NCI-H2227 (cell line): ENCODE data around the gene ACSS1.

Experiments used
- DNase-seq: peaks from one replicate; lab custom pipeline; 2025; ENCODE audit not compliant: unreplicated experiment; lab: John Stamatoyannopoulos, UW

Gene ACSS1

DNA sequence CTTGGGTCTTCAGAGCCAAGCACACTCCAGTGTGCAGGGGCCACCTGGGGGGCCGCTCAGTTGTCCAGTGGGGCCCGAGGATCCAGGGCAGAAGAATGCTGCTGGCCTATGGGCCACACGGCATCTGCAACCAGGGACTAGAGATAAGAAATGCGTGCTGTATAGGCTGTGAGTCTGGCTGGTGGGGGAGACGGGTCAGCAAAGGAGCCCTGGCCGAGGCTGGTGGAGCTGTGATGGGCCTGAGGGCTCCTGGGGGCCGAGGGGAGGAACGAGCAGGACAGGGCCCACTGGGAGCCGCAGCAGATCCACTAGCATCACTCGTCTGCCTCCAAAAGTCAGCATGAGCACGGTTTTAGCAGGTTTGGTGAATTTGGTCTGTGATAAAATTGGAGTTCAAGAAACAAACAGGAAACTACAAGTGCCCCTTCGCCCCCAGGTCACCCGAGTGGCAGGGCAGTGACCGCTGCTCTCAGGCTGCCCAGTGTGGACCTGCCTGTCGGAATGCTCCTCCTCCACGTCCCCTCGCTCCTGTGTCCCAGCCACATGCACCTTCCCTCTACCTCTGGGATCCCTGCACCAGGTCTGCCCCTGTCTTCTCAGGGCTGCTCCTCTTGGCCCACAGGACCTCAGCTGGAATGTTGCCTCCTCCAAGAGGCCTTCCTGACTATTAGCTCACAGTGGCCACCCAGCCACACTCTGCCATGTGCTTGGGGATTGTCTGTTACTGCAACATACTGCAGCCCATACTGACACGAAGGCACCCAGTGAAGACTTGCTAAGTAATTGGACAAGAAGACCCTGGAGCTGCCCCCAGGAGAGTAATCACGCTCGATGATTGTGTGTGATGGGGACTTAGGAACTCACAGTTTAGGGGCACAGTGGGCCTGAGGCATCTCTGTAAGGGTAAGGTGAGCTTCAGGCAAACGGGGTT lies 10.9 kb downstream of the ACSS1 start:
- DNase-seq: no peak

DNA sequence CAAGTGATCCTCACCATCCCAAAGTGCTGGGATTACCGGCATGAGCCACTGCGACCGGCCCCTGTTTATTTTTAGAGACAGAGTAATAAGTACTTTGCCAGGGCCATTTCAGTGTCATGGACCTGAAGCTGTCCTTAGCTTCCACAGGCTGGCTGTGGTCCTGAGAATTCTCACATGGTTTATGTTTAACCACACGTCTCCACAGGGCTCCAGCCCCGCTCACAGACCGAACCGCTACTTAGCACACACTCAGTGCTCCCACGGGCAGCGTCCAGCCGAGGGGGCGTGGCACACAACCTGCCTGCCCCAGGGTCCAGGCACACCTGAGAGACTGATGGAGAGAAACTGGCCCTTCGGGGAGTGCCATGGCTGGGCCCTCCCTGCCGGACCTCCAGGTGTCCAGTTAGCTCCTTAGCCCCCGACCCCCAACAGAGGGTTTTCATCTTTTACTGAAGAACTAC lies 11.7 kb downstream of the ACSS1 start:
- no peak for DNase-seq

DNA sequence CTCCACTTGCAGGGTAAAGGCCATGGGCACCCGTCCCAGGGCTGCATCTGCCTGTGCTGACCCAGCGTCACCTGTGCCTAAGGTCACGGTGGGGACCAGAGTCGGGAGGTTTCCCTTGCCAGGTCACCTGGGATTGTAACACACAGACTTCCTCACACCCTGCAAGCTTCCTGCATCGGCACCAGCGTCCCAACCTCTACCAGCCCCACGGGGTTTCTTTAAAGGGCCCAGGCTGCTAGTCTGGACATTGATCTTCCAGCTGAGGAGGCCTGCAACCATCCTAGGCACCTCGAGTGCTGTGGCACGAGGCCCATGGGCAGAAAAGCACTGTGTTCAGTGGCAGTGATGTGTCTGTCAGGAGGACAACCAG lies 12.6 kb downstream of the ACSS1 start:
- DNase-seq: no peak

DNA sequence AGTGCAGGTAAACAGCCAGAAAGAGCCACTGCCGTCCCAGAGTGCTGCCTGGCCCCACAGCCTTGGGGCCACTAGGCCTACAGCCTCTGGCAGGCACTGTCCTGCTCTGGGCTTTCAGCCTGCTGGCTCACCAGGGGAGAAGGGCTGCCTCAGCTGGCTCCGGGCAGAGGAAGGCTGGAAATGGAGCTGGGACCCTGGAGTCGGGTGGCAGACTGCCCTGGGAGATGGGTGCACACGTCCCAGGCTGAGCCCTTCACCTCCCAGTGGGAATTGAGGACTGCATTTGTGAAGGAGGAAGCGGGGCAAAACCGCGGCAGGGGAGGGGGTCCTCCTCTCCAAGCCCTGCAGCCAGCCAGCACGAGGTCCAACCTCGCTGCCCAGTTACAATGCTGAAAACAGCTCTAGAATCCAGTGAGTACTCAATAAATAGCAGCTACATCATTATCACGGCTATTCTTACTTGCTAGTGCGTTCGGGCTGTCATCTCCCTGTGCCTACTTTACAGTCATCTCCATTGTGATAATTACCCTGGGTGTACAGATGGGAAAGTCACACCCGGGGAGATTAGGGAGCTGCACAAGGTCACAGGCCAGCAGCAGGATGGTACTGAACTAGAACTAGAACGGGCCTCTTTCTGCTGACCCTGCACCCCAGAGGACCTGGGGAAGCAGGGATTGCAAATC lies 13.1 kb downstream of the ACSS1 start:
- no peak for DNase-seq

DNA sequence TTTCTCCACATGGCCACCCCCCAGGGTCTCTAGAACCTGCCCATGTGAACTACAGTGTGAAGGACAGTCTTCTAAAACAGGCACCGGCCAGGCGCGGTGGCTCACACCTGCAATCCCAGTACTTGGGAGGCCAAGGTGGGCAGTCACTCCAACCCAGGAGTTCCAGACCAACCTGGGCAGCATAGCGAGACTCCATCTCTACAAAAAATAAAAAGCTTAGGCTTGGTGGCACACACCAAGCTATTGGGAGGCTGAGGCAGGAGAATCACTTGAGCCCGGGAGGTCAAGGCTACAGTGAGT lies 13.7 kb downstream of the ACSS1 start:
- DNase-seq: no peak

DNA sequence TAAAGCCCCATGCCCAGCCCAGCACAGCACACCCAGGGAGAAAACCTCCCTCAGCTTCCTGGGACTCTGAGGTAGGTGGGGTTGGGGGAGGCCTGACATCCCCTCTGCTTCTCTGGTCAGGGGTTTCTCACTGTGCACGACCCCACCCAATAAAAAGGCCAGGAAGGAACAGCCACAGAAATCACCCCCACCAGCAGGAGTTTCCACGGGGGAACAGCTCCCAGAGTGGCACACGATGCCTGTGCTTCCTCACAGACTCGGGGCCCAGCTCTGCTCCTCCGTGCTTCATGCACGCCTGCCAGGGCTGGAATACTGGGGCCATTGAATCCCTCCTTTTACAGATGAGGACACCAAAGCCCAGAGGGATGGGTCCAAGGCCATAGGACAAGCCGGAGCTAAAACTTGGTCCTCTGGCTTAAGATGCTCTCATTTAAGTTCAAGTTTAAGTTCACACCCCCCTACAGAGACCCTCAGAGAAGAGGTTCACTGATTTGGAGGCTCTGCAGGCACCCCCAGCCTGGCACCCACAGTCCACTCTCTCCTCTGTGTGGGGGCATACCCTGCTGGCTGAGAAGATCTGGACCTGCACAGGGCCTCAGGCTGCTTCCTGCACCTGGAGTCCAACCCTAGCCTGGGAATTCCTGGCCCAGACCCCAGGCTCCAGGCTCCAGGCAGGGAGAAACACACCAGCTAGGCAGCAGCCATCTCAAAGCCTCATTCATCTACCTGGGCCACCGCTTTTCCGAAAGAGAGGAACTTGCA lies 14.3 kb downstream of the ACSS1 start:
- no peak for DNase-seq

DNA sequence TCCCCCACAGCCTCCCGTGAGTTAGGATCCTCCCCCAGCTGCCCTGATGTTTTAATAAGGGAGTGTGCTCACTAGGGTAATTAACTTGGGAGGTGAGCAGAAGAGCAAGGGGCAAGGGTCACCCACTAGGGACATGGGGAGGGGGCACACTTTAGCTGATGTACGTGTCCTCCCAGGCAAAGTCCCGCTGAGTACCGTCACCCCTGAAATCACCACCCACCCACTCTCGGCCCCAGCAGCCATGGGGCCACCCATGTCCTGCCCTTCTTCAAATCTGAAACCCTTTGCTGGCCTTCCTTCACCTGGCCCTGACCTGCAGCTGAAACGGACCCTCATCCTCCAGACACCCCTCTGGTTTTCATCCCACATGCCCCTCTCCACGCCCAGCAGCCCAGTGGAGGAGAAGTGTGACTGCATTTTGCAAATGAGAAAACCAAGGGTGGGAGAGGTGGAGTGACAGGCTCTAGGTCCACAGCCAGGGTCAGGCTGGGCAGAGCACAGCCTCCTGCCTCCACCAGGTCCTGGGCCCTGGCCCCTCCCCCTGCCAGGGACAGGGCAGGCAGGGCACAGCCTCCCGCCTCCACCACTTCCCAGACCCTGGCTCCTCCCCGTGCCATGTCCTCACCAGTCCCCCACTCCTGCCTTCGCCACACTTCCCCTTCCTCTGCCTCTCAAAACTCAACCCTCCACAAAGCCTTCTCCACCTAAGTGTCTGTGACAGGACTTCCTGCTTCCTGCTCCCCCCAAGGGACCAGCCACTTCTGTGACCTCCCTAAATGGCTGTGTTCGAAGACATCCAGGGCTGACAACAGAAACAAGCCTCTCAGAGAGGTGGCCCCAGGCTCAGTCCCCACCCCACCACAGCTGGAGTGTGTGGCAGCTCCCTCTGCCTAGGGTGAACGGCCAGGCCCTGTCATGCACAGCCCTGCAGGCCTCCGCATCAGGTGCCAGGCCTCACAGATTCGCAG lies 15.1 kb downstream of the ACSS1 start:
- no peak for DNase-seq

DNA sequence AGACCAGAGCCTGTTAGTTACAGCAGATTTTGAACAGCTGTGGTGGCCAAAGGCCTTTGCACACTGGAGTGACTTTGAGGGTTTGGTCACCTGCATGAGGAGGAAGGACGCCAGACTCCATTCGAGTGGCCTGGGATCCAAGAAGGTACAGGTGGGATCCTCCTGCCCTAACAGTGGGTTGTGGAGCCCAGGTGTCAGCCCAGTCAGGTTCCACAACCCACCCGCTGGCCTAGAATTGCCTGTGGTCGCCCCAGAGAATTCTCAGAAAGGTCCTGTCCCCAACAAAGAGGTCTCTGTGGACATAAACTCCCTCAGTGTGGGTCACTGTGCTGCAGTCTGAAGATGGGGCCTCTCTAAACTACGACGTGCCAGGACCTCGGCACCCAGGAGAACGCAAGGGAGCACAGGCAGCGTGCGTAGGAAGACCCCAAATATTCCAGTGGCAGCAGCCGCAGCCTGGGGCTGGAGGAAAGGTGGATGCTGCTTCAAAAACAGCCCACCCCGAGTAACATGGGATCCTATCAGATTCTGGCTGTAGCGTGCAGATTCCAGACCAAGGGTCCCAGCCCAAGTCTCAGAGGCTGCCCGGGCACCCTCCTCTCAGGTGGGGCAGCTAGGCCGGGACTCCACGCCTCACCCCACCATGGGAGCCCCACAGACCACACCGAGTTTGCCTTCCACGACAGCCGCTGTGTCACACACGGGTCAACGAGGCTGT lies 16.0 kb downstream of the ACSS1 start:
- no peak for DNase-seq

DNA sequence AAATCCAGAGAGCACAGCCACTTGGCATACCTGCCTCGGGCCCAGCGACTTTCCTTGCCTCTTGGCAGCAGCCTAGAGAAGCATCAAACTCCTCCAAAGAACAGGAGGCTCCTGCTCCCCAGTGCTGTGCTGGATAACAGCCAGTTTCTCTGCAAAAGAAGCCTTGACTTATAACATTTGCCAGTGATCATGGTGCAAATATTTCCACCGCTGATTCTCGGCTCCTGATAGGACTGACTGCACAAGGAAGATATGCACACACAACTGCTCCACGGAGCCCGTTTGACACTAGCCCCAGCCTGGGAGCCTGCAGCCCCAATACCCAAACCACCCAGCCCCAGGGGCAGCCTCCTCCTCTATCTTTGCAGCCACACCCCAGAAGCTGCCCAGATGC lies 17.5 kb downstream of the ACSS1 start:
- DNase-seq: no peak

DNA sequence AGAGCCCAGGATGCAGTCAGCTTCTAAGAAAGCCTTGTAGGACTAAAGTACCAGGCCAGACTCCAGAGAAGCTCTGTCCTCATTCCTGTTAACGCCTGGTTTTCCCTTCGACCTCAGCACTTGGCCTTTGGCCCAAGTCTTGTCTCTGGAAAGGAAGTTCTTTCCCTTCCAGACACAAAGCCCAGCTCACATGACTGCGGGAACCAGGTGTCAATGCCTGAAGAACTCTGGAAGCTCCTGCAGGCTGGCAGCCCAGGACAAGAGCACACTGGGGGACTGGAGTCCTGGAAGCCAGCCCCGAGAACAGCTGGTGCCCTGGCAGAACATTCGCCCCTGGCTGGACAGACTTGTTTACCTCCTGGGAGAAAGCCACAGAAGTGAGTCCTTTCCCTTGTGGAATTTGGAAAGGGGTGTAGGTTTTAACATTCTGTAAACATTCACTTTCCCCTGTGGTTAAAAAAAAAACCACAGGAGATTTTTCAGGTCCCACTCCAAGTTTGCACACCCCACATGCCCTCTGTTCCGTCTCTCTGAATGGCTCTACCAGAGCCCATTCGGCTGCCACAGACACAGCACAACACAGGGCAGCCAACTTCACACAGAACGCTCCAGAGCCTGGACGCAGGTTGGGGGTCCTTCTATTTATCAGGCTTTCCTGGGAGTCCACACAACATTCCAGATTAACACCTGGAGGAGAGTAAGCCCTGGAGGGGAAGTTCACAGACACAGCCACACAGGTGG lies 18.1 kb downstream of the ACSS1 start:
- no peak for DNase-seq

DNA sequence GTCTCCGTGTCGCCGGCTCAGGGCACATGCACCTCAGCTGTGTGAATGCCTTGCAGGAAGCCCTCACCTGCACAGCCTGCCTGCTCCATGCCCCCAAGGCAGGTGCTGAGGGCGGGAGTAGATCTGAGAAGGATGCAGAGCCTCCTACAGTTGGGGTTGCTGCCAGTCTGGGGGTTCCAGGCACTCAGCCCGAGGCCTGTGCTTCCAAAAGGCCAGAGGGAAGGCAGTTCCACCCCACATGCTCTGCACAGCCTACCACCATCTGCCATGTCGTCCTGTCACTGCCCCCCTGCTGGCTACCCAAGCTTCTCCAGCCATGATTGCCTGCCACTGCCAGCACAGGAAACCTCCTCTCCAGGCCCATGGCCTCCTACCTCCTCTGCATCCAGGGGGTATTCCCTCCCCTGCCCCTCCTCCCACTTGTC lies 19.3 kb downstream of the ACSS1 start:
- no peak for DNase-seq

DNA sequence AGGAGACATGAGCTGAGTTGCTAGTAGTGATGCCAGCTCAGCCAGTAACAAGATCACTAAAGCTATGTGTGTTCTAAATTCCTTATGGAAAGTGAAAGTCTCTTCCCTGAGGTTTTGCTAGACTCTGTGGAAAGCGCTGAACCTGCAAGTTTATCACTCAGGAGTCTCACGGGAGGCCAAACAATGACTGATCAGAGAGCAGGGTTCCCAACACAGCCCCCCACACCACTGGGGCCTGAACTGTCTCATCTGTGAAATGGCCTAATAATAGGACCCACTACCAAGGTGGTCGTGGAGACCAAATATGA lies 19.9 kb downstream of the ACSS1 start:
- DNase-seq: no peak

DNA sequence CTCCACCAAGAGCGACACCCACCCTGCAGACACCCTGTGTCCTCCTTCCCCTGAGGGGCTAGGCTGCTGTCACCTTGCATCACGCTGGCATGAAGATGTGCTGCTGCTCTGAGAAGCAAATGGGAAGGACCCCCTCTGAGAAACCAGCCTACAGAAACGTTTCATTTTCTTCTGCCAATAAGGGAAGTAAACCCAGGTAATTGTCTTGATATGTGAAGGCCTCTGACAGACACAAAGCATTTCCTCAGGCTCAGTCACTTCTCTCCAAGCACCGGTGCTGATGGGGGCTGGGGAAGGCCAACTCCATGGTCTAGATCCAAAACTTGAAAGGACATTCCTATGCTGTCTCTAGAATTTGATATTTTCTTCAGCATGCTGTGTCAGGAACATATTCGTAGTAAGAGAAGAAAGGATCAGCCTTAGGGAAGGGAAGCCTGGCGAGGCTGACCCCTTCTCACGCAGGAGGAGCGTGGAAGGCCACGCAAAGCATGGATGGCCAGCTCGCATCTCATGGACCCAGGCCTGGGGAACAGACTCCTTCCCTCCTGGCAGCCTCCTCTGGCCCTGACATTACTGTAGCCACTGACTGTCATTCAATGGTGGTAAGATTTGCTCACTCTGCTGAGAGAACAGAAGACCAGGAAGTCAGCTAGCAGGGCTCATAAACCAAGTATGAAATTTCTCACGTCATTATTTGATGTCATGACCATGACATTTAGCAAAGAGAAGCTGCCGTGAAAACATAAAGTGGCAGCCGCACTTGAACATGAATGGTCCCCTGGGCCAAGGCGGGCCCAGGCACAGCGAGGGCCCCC lies 20.4 kb downstream of the ACSS1 start:
- no peak for DNase-seq

DNA sequence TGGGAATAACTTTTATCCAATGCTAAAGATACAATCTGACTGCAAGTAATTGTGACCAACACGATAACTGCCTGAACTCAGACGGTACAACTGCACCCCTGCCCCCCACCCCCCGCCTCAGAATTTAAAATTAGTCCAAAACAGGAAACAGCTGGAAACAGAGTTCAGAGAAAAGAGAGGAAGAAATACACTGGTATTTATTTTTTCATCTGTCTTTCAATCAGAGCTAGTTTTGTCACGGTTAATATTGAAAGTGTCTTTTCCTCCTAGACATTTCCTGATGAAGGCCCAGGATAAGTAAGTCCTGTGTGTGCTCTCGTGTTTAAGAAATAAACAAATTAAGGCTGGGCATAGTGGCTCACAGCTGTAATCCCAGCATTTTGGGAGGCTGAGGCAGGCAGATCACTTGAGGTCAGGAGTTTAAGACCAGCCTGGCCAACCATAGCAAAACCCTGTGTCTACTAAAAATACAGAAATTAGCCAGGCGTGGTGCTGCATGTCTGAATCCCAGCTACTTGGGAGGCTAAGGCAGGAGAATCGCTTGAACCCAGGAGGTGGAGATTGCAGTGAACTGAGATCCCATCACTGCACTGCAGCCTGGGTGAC lies 21.5 kb downstream of the ACSS1 start:
- no peak for DNase-seq

DNA sequence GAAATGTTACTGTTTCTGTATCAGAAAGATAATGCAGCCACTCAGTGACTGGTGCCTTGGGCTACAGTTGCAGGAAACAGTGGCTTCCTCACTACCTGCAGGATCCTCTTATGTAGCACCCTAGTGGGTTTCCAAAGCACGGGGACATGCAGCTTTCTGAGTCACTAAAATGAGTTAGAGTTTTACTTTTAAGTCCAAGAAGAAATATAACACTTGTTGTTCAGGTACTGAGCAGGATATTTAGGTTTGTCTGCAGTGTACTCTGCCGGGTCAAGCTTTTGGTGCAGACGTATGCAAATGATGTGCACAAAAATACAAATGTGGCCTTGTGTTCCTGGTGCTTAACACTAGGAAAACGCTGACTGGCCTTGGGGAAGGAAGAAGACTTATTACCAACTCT lies 22.0 kb downstream of the ACSS1 start:
- no peak for DNase-seq

DNA sequence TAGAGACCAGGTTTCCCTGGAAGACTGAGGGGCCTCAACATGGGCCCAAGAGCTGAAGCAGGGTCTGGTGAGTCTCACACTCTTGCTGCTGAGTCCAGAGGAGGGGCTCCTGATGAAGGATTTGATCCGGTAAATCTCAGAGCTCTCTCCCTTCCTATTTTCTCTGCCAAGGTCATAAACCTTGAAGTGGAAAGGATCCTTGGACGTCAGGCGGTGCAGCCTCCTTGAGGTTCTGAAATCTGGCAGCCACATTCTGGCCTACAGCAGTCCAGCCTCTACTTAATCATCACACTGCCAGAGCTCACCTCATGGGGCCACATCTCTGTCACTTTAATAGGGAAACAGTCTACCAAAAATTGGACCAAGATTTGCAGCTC lies 24.0 kb downstream of the ACSS1 start:
- no peak for DNase-seq

DNA sequence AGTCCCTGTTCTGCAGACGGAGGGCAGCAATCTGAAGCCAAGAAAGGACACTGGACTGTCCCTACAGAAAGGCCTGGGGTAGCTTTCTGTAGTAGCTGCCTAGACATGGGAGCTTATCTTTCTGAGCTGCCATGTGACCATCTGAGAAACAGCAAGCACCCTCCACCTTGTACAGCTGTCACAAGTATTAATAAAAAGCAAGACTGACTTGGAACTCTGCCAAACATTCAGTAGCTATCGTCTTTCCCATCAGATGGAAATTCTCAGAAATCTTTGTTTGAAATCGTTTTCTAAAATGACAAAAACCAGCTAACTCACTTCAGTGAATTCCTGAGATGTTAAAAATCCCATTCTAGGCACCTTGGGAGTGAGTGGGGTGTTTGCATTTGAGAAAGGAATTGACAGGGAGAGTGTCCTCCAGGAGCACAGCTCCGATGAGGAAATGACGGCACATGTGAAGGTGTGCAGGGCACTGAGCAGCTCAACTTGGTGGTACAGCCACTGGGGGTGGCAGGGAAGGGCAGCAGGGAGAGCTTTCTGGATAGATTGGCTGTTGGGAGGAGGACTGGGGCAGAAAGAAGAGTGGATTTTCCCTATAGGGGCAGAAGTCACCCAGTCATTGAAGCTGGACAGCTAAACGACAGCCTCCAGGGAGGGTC lies 24.5 kb downstream of the ACSS1 start:
- DNase-seq: no peak
